UCSD-AML1 (cell line): ENCODE measurements around the gene ADAMTSL1.

ENCODE experiments used
- DNase-seq: peaks from one replicate; lab custom pipeline; 2025; ENCODE audit not compliant: unreplicated experiment; lab: John Stamatoyannopoulos, UW

The ADAMTSL1 gene

GRCh38 chr9:18466101-18466500 lies 7.9 kb upstream of the ADAMTSL1 start:
- no peak for DNase-seq

GRCh38 chr9:18467696-18468095 lies 6.3 kb upstream of the ADAMTSL1 start:
- DNase-seq: no peak

- no peak for DNase-seq
Observed at GRCh38 chr9:18472435-18472834, 1.5 kb upstream of the ADAMTSL1 start.

DNA sequence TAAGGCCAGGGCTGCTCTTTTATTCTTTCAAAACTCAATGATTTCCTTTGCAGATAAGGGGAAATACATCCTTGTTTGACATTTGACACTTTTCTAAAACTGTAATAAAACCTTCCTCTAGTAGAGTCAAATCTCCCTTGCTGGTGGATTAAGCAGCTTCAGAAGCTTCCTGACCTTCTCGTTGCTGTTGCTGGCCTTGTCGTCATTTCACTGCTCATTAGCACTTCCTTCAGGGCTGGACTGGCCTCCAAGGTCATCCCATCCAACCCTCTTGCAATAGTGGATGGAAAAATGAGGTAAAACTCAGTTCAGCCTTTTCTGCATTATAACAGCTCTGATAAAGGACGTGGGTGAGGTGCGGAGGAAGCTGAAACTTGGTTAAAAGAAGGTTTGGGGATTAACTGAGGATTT lies 1.1 kb upstream of the ADAMTSL1 start:
- DNase-seq: no peak

- no peak for DNase-seq
Observed at GRCh38 chr9:18474783-18475182, 830 bp downstream of the ADAMTSL1 start.

GRCh38 chr9:18477121-18477660 lies 3.2 kb downstream of the ADAMTSL1 start:
- DNase-seq: no peak

GRCh38 chr9:18477719-18478118 lies 3.8 kb downstream of the ADAMTSL1 start:
- no peak for DNase-seq

DNA sequence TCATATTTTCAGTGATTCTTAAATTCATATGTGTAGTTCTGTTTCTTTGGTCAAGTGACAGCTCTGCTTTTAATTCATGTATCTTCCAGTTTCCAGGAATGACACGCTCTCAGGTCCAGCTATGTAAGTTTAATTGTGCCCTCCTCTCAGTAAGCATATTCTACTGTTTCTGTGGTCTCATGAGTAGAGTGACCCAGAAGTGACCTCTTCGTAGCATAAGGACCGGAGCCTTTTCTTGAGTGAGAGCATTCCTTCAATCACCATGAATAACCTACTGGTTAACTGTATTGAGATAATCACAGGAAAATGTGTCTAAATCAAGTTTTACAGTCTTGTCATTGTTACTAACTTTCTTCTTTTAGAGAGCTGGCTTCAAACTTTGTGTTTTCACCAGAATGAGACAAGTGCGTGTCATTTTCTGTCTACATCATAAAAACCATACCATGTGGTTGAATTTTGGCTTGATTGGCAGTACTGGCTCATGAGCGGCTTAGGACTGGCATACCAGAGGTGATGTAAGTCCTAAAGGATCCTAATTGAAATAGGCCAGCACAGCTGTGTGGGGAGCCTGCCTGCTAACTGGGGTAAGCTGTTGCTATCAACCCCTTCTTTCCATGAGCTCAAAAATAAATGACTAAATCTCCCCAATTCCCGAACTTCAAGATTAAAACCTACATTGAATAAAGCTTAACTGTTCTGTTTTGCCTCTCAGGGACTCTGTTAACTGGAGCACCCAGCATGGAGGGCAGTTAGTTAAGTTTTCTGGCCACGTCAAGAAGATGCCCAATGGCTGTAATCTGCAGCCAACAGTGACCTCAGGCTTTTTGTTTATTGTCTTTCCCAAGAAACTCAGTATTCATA lies 4.8 kb downstream of the ADAMTSL1 start:
- DNase-seq: no peak

GRCh38 chr9:18479405-18479804 lies 5.5 kb downstream of the ADAMTSL1 start:
- no peak for DNase-seq

- DNase-seq: no peak
Observed at GRCh38 chr9:18480662-18481093, 6.7 kb downstream of the ADAMTSL1 start.

DNA sequence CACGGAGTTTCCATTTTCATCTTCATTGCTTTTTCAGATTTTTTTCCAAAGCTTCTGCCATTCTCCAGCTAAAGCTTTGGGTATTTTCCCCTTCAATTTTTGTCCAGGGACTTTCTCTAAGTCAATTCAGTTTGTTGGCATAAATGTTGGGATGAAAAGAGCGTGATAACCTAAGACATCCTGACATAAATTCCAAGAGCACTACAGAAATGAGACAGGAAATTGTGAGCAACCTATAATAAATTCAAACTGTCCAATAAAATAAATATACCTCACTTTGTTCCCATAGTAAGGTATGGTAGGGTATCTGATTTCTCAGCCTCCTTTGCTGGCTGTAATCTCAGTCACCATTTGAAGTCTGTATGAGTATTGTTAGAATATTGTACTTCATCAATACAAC lies 8.4 kb downstream of the ADAMTSL1 start:
- no peak for DNase-seq

DNA sequence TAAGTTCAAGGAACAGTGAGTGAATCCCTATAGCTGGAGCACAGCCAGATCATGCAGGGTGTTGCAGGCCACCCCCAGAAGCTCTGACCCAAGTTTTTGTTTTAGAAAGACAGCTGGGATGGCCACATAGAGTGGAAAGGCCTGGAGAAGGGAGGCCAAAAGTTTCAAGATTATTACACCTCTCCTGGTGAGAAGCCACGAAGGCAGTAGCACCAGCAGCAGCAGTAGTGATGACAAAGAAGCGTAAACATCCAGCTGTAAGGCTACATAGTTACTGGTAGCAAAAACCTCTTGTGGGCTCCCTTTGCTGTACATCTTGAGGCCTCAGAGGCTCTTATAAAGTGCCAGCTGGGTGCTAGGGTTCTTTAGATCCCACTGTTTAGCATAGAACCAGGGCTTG lies 11.8 kb downstream of the ADAMTSL1 start:
- no peak for DNase-seq

DNA sequence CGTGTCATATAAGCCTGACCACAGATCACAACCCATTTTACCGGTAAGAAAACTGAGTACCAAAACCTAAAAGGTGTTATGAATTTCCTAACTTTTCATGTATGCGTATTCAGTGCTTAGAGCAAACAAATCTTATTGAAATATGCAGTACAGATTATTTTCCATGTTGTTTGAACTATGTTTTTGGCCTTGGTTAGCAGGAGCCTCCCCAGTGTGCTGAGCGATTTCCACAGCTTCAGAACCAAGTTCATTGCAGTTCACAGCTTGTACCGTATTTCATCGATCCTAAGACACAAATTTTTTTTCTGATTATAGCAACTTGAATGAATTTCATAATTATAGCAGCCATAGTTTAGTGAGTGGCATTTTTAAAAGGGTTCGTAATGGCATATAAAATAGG lies 13.7 kb downstream of the ADAMTSL1 start:
- no peak for DNase-seq

GRCh38 chr9:18488886-18489285 lies 14.9 kb downstream of the ADAMTSL1 start:
- DNase-seq: no peak

DNA sequence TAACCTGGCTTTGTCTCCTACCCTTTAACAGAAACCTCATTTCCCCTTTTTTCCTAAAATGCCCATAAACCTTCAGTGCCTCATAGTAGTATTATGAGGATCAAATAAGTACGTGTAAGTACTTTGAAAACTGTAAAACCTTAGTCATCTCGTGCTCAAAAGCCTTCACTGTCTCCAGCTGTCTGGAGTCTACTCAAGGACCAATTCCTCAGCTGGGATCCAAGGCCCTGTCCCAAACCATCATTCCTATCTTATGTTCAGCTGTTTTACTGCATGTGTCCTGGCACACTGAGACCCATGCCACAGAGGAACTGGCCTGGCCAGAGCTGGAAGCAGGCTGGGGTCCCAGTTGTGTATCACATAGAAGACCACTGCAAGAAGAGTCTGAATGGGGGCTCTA lies 15.9 kb downstream of the ADAMTSL1 start:
- no peak for DNase-seq

DNA sequence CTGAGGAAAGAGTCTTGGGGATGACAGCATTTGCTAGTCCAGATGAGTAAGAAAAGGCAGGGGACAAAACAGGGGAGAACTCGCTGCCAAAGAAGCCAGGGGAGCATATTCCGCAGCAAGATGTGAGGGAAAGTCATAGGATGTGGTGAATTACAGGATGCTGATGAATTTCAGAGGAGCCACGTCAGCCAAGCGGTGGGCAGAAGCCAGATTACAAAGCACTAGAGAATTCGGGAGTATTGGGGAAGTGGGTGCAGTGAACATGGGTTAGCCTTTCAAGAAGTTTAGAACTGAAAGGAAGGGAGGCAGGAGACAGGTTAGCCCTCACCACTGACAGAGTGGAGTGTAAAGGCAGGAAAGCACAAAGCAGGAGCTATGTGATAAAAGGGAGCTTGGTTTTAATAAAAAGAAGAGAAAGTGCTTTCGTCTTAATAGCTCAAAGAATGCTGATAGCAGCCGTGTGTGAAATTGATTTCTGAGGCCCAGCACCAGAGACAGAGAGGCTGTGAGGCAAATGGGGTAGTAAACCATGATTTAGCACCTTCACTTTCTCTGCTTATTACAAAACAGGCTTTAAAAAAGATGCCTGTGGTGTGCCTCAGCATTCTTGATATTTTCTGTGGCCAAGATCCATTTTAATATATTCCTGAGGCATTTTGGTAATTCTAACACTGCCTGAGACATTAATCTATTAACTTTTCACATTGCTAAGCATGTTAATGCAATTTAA lies 16.9 kb downstream of the ADAMTSL1 start:
- peak; percentile 41 for DNase-seq

GRCh38 chr9:18492612-18493011 lies 18.7 kb downstream of the ADAMTSL1 start:
- DNase-seq: no peak

- DNase-seq: no peak
Observed at GRCh38 chr9:18493451-18493993, 19.6 kb downstream of the ADAMTSL1 start.

DNA sequence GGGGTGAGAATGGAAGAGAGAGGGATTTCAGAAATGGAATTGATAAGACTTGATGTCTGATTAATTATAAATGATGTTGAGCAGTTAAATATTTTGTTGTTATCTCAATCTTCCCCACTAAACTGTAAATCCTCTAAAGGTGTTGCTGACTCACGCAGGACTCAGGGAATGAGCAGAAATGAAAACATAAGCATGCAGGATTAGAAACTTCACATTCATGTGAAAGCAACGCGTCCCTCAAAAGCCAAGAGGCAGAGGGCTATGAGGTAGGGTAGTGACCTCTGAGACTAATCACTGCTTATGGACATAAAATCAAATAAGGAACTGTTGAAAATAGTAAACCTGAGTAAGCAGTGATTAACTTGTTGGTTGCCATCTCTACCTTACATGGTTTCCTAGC lies 21.1 kb downstream of the ADAMTSL1 start:
- no peak for DNase-seq

DNA sequence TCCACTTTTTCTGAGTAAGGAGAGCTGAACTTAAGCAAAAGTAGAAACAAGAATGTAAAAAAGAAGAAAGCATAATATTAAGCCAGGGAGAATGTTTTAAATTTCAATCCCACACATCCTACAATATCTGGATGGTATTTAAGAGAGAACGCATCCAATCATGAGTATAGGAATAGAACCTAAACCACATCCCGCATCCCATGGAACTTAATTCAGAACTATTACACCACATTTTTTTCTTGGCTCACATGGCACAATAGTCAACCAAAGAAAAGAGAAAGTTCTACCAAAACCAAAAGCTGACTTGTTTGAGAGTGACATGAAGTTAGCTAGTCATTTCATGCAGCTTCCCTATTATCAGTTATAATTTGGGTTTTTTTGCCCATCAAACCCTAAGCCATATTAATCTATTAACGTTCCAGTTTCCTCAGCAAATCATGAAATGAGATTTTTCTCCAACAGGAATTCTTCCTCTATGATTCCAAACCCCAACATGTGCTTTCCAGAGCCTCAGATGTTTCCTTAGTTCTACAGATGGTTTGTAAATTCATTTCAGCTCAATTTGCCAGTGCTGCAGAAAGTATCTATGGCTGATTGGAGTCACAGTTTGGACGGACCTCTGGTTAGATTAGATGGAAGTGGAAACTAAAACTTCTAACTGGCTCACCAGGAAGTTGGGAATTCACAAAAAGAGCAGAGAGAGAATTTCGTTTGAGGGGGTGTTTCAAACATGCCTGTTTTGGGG lies 22.5 kb downstream of the ADAMTSL1 start:
- DNase-seq: no peak

DNA sequence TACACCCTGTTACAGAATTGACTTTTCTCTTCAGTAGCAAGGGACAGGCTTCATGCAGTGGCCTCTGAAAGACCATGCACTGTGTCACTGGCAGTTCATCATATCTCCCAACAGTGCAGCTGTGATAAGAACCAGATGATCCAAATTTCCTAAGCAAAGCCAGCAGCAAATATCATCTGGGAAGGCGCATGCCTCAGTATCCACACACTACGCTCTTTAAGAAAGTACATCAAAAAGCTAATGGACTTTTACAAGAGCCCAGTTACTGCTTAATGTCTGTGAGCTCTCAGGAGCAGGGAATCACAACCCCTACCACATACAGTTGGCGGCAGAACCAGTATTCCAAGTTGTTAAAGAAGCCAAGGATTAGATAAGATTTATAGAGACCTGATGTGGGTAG lies 25.1 kb downstream of the ADAMTSL1 start:
- no peak for DNase-seq
